Activated CD4-positive, CD25-positive, alpha-beta regulatory T cell (primary cell): ENCODE results near the gene P2RY2.

ENCODE experiments used
- DNase-seq, 4 experiments: peaks; one replicate each; lab custom pipeline; 2025; lab: John Stamatoyannopoulos, UW

Gene P2RY2

DNA sequence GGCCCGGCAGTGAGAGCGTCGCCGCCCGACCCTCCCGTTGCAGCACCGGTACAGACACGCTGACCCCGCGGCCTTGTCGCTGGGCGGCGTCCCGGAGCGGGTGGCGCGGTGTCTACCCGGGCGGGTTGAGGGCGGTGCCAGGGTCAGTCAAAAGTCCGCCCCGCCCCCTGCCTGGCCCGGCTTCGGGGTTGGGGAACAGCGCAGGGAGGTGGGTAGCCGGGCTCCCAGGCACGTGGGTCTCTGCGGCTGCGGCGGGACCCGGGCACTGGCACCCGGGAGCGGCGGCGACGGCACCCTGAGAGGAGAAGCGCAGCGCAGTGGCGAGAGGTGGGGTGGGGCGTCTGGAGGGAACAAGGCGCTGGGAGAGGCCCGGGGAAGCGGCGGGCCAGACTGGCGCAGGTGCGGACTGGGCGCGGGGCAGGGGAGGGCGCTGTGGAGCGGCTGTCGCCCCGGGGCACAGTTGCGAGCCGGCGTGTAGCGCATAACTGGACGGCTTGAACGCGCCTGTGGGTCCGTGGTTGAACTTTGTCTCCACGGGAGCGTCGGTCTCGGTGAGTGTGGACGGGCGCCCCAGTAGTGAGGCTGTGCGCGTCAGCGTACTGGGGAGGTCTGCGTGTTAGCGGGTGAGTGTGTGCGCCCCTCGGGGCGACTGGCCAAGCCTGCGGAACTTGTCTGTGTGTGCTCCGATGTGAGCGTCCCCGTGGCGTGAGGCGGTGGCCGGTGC is at the start of gene P2RY2:
TSS of gene P2RY2 (plus strand) at position 176 of the 724 bp plus-strand sequence. CDS start 15,879 bp downstream, outside the sequence.
- peak in 1 of 4 experiments; percentile 16 for DNase-seq

DNA sequence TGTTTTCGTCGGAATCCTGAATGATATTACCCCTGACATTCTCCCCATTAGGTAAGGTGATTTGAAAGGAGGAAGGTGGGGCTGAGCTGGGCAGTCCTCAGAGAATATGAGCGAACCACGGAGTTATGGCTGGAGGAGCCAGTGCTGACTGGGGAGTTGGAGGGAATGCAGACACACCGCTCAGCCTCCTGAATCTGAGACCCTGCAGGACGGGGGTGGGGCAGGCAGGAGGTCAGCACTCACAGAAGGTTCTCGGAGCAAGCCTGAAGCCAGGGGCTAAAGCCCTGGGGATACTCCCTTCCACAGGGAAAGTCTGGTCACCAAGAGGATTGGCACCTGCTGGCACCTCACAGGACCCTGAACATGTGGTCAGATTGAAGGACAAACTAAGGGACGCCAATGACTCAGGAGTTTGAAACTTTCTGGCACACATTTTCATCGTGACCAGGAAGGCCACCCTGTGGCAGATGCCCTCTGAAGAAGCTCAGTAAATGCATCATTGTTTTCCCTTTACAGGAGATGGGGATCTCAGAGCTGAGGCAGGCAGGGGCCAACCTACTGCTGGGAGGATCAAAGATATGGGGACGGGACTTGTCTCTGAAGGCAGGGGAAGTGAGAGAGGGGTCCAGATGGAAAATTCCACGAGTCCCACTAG is 49.0 kb upstream of the P2RY2 start:
- no peak for DNase-seq

DNA sequence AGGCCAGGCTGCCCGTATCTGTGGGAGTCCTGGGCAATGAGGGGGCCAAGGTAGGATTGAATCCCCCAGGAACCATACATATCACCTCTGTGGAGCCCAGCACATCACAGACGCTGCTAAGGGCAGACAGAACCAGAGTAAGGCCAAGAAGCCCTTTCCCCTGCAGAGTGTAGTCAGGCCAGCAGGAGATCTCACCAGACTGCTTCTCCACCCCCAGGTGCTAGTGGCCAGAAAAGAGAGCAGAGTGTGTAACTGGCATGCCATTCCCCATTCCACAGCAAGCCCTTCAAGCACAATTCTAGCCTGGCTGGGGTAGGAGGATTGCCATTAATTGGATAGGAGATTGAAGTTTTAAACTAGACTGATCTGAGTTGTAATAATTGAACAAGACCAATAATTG is 47.9 kb upstream of the P2RY2 start:
- no peak for DNase-seq

DNA sequence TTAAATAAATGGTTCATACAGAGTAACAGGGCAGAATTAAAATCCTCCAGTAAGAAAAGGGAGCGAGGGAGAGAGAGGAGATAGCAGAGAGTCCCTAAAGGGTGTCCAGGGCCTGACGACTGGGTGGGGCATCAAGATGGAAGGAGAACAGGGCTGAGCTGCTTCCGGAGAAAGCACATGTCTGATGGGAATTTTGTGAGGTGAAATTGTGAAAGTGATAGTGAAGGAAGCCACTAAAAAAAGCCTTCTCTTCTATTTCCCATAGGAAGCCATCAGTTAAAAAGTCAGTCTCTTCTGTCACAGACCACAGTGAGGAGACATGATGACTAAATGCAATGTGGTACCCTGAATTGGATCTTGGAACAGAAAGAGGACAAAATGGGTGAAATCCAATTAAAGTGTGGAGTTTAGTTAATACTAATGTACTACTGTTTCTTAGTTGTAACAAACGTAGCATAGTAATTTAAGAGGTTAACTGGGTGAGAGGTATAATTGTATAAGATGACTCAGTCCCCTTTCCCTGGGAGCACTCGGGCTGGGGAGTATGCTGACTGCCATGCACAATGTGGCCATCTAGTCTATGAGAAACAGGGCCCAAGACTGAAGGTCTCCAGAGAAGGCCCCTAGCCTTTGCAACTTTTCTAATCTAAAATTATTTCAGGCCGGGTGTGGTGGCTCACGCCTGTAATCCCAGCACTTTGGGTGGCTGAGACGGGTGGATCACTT is 46.5 kb upstream of the P2RY2 start:
- DNase-seq = no peak

DNA sequence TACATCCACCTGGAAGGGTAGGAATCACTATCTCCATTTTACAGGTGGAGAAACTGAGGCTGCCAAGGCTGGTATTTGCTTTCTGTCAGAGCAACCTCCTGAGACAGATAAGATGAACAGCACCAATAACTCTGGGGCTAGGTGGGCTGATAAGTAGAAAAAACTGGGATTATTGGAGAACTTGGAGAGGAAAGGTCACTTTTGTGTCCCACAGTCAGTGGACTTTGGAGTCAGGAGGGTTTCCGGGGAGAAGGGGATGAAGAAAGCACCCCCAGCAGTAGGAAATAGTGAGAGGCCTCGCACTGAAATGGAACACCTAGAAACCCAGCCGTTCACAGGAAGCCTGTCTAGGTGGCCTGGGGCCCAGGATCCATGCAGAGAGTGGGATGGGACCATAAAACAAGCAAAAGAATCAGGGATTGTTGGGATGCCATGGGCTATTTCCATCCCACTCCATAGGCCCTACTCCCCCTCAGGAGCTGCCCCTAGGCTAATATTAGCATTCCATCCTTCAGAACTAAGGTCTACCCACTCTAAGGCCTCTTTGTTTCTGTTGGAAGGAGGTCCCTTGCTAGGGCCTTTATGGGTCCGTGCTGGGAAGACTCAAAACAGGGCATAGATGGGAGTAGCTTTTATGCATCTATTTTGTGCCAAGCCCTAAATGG is 45.0 kb upstream of the P2RY2 start:
- DNase-seq = no peak

DNA sequence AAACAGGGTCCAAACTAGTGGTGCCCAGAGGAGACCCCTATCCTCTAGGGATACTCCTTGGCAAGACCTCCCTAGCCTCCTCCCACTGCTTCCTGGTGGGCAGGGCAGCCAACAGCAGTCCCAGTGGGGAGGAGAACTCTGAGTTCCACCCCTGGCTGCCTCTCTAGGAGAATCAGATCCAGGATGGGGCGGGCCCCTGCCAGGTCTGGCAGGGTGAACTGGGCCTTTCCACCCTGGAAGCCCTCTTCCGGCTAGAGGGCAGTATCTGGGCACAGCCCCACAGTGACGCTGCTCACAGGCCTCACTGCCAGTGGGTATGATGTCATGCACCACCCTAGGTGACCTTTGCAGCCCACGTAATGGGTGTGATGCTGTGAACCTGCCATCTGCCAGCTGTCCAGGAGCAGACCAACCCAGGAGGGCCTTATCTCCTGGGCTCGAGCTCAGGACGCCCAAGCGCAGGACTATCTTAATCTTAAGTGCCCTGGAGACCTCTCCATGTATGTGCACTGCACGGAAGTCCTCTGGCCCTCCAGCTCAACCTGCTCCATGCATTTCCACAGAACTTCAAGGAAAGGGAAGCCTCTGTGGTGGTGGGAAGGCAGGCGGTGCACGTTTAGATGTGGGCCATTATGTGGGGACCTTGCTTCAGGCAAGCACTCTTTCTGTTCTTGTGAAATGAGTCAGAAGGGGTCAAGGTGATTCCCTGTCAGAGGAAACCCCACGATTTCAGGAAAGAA is 44.2 kb upstream of the P2RY2 start:
- no peak for DNase-seq

DNA sequence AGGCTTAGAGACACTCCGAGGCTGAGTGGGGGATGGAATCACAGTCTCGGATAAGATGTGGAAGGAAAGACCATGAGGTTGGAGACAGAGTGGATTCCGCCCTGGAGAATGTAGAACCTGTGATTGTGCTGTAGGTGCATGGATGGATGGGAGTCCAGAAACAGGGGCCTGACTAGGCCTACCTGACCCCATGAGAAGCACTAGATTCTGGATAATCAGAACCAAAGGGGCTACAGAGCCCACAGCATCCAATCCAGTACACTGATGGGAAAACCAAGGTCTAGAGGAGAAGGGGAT is 43.6 kb upstream of the P2RY2 start:
- no peak for DNase-seq

DNA sequence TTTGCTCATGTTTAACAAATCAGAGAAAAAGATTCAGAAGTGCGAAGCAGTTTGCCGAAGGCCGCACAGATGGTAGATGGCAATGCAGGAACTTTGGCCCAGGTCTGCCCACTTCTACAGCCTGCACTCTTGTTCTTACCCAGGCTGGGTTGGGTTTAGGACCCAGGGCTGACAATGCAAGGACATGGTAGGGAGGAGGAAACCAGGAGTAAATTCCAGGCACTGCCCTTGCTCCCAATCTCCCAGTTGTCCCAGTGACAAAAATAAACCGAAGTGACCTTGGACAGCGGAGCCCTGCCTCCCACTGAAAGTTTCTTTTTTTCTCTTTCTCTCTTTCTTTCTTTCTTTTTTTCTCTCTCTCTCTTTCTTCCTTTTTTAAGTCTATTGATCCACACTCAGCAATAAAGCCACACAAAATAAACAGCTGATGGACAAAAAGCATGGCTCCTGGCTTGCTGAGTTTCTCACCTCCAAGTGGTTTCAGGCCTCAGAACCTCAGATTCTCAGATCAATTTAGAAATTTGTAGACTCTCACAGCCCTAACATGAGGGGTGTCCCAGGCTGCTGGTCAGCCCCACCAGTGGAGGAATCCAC is 42.4 kb upstream of the P2RY2 start:
- no peak for DNase-seq

DNA sequence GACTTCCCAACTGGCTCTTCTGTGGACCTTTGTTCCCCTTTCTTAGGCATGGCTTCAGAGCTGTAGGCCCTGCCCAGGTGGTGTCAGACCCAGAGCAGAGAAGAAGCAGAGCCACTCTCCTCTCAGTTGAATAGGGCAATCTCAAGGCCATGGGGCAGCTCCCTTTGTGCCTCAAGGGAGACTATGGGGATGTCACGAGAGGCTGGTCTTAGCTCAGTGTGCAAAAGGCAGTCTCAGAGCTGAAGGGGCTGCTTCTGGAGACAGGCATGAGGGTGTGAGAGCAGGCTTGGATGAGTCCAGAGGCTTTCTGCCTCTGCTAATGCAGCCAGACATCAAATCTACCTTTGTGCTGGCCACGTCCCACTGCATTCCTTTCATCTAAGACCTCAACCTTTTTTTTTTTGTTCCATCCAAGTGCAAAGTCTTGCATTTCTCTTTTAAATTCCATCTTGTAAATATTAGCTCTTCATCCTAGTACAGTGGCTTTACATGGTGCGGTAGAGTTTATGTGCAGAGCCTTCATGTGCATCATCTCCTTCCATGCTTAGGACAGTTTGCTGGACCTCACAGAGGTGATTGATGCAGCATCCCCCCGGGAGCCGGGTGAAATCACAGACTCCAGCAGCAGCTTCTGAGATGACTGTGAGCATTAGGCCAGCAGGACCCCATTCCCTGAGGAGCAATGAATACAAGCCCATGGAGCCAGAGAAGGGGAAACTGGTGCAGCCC is 41.8 kb upstream of the P2RY2 start:
- DNase-seq = no peak

DNA sequence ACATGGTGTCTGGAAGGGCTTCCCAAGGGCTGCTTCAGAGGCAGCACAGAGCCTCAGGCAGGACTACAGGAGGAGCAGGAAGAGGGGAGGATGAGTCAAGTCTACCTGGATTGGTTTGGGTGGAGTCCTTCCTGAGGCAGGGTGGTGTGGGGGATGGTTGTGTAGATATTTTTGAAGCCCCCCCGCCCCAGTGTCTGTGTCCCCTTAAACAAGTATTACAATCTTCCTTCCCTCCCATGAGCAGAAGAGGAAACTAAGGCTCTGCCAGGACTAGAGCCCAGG is 41.3 kb upstream of the P2RY2 start:
- no peak for DNase-seq

DNA sequence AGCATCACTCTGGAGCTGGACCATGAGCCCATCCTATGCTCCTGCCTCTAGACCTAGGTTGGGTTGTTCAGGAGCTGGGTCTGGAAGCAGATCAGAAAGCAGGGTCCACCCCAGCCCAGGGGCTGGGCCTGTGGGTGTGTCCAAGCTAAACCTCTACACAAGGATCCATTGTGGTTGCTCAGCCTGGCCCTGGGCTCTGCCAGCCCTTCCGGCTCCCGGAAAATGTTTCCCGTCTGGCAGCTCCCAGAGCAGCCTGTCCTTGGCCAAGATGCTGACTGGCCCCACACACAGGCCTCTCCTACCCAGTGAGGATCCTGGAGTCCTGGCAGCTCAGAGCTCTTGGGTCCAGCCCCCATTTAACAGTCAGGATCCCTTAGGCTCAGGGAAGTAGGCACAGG is 40.7 kb upstream of the P2RY2 start:
- no peak for DNase-seq

DNA sequence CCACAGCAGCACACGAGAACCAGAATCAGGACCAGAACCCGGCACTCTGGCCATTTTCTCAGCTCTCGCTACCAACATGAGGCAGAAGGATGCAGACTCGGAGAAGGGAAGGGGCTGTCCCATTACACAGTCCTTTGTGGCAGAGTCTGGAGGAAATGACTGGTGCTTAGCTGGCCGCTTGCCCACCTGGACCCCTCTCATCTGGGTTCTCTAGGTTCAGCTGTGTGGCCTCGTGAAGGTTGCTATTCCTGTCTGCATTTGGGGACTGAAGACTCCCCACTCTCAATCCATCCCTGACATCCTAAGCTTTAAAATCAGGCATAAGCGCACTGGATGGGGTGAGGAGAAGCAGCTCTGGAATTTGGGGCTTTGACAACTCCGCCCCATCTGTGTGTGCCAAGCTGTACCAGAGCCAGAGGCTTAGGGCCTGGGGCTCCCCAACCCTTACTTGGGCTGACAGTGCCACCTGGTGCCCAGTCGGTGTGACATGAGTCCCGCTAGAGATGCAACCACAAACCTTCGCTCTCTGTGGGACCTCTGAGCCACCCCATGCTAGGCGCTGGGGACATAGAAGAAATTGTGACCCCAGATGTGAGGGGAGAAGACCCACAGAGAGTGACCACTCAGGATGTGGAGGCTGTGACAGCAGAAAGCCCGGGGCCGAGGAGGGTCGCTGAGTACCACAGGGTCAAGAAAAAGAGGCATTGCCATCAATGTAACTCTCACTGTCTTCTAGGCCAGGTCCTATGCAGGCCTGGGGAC is 40.1 kb upstream of the P2RY2 start:
- DNase-seq = peak; percentile 61 to 70 (median 67)

DNA sequence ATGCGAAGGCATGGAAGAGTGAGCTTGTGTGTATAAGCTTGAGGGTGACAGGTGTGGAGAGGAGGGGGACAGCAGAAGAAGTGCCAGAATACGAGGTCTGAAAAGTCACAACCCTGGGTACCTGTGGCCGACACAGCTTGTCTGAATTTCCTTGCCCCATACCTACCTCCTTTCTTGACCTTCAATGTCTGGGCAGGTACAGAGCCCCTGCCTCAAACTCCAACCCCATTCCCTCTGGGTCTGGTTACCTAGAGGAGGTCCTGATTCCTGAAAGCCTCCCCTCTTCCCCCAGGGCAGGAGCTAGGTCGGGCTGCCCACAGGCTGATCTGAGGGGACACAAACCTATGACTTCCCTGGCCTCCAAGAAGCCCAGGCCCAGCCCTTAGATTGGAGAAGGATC is 39.4 kb upstream of the P2RY2 start:
- no peak for DNase-seq

DNA sequence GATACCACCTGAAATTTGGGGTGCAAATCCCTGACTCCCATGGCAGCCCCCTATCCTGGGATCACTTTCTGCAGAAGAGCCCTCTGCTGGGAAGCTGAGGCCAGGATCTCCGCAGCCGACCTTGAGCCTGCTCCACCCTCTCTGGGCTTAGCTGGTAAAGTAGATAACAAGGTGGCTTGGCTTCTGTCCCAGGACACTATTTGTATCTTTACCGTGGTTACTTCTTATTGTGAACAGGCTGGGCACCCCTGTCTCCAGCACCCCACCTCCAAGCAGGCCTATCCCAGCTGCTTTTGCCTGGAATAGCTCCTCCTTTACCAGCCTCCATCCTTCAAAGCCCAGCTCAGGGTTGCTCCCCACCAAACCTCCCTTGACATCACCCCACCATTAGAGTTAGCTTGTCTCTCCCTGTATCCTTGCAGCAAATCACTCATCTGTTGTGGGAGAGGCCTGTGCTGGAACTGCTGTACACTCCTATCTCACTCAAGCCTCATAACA is 35.2 kb upstream of the P2RY2 start:
- DNase-seq = no peak

DNA sequence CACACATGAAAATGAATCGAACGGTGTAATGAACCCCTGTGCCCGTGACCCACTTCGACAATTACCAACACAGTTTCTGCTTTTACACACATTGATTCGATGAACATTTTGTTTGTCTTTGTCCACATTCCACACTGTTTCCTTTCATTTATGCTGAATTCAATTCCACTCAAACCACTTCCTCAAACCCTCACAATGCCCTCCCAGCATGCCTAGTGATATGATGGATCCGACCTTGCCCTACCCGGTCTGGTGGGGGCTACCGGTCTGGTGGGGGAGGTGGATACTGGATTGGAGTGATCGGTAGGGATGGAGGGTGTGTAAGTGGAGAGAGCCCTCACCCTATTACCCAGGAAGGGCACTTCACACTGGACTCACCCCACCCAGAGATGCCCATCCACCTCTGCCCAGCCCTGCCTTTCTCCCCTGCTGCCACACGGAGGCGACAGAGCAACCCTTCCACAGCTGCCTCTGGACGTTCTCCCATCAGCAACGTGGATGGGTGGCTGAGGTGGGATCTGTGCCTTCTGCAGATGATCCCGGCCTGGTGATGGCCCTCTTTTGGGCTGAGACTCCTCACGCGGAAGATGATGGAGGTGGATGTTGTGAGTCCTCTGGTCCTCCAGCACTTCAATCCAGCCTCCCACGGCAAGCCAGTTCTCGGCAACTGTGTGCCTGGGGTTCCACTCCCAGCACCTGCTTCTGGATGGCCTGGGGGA is 33.0 kb upstream of the P2RY2 start:
- DNase-seq = peak in 3 of 4 experiments; percentile 6 to 18 (median 18)

DNA sequence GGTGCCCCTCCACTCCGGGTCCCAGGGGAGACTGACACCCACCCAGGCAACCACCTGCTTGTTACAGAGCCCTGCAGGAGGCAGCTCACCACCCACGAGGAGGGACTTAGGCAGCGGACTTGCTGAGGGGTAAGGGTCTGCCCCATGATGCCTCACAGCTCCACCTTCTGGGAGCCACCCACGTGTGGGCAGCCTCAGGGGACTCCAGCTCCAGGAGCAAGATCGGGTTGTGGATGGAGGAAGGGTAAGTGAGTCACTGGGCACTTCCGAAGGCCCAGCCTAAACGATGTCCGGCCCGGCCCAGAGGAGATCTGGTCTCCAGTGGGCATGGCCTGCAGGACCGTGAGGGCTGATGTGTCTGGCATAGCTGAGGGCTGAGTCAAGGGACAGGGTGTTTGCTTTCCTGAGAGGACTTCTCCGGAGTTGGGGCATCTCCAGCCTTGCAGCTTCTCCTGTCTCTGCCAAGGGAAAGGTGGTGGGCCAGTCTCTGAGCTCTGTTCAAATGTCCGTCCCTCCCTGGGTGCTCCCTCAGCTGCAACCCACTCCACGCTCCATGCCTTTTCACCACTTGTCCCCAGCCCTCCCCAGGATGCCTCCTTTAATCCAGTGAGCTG is 32.3 kb upstream of the P2RY2 start:
- DNase-seq = no peak

DNA sequence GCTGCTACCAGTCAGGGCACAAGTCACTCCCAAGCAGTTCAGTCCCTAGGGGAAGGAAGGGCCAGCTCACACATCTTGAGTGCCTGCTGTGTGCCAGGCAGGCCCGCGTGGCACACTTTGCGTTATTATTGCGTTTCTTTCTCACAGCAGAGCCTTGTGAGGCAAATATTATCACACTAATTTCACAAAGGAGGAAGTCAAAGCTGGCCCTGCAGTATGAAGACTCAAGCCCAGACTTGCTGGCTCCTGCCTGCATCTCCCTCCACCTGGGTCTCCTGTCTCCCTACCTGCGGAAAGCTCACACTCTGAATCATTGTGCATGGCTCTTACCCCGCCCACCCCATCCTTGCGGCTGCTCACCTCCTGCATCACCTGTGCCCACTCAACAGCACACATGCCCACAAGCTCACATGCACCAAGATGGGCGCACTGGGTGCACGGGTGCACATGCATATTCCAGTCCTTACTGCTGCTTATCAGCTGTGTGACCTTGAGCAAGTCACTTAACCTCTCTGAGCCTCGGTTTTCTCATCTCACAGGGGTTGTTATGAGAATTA is 31.7 kb upstream of the P2RY2 start:
- no peak for DNase-seq

DNA sequence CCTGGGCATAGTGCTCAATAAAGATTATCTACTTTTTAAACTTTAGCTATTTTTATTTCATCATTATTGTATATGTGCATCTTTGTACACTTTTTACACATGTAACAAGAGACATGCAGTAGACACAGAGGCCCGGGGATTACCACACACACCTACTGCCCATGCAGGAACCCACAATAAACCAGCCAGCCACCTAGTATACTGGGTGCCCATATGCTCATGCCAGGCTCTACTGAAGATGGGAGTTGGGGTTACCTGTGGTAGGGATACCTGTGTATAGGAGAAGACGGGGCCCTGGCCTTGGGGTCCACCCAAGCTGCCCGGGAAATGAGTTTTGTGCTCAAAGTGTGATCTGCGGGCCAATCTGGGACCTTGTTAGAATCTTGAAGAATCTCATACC is 31.2 kb upstream of the P2RY2 start:
- no peak for DNase-seq

DNA sequence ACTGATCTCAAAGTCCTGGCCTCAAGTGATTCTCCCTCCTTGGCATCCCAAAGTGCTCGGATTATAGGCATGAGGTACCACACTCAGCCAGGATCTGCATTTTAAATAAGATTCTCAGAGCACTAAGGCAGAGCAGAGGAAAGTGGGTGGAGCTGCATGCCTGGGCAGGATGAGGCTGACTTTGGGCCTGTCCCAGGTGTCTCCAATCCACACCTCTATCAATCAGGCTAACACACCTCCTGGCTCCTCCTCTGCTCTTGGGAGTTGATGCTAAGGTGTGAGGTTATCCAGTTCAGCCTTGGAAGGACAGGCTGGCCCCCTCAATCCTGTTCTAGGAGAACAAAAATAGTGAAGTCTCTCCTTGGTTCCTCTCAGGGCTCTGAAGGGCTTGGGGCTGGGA is 30.2 kb upstream of the P2RY2 start:
- no peak for DNase-seq
